HG03103 (cell line): Measurements from ENCODE around the gene PCGF3.
"Not testable (repeated sequence)": the region's sequence is repeated elsewhere in the genome, so short reads cannot be mapped to it uniquely, and the experiment has no call there.

Experiments
- ATAC-seq: cut with Tn5 transposase; IDR thresholded peaks from one replicate; pipeline ENCODE4 v1.9.1; 2021; ENCODE audit warnings: low read depth; ENCODE audit not compliant: unreplicated experiment

The PCGF3 gene

DNA sequence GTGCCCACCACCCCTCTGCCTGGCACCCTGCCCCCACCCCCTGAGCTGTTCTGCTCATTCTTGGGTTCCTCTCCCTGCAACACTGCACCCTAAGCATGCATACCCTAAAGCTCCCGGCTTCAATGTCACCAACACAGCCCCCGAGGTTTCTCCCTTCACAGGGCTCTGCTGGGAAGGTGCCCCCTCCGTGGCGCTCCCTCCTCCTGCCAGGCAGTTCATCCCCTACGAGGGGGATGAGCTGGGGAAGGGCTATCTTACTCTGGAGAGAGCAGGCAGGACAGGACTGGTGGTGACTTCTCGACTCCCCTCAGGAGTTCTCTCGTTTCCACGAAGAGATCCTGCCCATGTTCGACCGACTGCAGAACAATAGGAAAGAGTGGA is 38.1 kb upstream of the PCGF3 start:
- no peak for ATAC-seq

DNA sequence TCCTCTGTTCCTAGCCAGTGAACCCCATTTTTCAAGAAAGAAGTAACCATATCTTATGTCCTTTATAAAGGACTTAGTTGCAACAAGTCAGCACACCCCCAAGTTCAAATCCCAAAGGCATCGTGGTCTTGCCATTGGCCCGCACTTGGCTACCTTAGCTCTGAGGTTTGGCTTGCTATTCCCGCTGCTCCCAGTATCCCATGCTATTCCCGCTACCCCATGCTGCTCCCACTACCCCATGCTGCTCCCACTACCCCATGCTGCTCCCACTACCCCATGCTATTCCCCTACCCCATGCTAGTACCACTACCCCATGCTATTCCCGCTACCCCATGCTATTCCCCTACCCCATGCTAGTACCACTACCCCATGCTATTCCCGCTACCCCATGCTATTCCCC is 37.4 kb upstream of the PCGF3 start:
- not testable (repeated sequence) for ATAC-seq

DNA sequence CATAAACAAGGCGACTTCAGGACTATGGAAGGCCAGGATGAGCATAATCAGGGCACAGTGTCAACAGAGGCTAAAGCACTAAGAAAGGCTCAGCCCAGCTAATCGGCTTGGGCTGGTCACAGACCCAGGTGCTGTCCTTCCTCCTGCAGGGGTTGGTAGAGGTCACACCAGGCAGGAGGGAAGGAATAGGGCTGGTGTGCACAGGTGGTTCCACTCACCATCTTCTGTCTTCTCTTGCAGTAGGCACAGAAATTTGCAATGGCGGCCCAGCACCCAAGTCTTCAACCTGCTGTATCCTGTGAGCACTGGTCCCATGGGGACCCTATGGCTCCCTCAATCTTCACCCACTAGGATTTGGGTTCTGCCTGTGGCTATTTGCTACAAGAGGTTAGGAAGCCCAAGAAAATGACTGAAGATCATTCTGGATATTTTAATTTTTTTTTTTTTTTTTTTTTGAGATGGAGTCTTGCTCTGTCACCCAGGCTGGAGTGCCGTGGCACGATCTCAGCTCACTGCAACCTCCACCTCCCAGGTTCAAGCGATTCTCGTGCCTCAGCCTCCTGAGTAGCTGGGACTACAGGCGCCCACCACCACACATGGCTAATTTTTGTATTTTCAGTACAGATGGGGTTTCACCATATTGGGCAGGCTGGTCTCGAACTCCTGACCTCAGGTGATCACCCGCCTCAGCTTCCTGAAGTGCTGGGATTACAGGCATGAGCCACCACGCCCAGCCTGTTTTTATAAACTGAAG is 35.6 kb upstream of the PCGF3 start:
- ATAC-seq: not testable (repeated sequence)

DNA sequence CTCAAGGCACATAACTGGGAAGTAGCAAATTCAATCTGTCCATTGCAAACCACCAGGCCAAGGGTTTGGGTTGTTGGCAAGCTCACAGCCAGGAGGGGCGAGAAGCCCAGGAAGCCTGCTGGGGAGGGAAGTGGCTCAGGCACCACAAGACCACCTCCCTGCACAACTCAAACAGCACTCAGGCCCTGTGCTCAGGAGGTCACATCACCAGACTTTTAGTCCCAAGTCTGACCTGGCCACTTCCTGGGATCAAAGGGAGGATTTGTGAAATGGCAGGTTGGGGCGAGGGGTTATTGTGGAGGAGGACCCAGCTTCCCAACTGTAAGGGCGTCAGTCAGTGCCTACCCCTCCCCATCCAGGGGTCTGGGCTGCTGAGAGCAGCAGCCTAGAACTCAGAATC is 33.9 kb upstream of the PCGF3 start:
- no peak for ATAC-seq

DNA sequence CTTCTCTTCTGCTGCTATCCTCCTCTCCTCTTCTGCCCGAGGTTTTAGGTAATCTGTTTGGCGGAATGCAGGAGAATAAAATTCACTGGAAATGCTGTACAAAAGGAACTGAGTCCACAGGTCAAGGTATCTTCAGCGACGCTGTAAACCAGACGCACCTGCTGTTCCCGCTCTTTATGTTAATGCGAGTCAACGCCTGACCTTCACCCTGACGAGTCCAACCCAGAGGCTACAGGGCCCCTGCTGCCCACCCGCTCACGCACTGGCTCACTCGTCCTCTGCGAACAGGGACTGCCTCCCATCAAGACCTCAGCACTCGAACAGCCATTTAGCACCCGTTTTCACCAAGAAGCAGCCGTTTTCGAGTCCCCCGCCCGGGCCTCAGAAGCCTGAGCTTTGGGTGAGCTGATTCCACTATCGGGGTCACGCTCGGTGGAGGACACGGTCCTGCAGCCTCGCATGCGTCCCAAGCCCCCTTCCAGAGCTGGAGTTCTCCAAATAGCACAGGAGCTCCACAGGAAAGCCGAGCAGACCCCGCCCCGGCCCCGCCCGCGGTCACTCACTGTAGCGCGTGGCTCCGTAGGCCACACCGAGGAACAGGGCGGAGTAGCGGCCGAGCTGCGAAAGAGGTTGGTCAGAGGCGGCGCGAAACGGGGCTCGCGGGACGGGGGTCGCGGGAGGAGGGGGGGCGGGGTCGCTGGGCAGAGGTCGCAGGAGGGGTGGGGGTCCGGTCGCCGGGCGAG is 32.1 kb upstream of the PCGF3 start:
- no peak for ATAC-seq

DNA sequence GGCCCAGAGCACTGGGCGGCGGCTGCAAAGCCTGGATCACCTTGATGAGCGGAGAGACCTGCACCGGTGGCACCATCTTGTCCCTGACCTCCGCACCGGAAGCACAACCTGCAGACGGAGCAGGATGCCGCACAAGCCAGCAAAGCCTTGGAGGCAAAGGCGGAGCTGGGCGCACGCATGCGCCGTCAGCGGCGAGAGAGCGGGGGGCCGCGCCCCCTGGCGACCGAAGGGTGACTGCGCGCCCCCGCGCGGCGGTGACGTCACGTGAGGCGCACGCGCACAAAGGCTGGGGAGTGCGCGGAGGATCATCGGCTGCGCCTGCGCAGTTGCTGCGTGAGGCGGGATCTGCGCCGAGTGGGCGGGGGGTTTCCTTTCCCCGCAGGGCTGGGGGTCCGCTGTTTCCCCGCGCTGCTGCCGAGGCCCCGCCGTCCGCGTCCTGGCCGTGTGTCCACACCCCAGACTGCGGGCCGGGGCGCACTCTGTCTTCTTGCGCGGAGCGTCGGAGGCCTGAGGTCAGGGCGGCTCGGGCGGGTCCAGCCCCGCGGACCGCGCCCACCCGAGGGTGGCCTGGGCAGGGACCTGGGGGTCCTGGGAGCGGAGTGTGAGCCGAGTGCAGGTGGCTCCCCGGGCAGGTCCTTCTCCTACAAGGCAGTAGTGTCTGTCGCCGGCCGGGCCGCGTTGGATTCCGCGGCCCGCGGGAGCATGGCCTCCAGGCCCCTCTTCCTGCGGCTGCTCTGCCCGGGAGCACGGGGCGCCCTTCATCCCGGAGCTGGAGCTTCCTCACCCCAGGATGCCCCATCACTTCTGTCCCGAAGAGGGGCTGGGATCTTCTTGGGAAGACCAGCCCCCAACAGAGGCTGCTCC is 31.2 kb upstream of the PCGF3 start, which contains the start of the genes ATP5ME and MYL5:
Gene ATP5ME (minus strand): TSS at position 105 of the 864 bp plus-strand sequence. CDS start 29 bp downstream, at position 76.
Gene MYL5 (plus strand): TSS at position 371 of the 864 bp plus-strand sequence. CDS start 3,485 bp downstream, outside the sequence.
- peak; percentile 74 for ATAC-seq

DNA sequence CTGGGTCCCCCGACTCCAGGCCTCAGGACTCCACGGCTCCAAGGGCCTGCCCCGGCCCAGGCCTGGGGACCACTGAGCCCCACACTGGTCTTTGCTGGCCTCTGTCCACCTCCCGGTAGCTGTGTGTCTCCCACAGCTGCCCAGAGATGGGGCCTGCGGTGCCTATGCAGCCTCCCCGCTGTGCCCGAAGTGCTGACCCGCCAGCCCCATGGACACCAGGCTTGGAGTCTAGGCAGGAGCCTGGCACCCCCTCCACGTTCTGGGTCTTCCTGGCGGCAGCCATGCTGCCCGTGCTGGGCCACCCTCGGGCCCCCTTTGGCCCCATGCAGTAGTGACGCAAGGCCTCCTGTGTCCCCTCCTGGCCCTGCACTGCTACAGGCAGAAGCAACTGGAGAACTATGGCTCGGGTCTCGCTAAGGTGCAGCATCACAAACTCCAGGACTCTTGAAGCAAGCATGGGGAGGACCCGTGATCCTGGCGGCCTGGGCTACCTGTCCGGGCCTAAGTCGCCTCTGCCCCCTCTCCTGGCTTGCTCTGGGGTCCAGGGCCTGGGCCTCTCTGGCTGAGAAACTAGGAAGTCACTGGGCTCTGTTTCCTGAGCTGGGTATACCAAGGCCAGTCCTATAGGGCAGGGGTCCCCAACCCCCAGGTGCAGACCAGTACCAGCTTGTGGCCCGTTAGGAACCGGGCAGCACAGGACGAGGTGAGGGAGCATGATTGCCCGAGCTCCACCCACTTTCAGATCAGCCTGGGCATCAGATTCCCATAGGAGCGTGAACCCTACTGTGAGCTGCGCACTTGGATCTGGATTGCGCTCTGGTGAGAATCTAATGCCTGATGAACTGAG is 30.4 kb upstream of the PCGF3 start:
- ATAC-seq: no peak

DNA sequence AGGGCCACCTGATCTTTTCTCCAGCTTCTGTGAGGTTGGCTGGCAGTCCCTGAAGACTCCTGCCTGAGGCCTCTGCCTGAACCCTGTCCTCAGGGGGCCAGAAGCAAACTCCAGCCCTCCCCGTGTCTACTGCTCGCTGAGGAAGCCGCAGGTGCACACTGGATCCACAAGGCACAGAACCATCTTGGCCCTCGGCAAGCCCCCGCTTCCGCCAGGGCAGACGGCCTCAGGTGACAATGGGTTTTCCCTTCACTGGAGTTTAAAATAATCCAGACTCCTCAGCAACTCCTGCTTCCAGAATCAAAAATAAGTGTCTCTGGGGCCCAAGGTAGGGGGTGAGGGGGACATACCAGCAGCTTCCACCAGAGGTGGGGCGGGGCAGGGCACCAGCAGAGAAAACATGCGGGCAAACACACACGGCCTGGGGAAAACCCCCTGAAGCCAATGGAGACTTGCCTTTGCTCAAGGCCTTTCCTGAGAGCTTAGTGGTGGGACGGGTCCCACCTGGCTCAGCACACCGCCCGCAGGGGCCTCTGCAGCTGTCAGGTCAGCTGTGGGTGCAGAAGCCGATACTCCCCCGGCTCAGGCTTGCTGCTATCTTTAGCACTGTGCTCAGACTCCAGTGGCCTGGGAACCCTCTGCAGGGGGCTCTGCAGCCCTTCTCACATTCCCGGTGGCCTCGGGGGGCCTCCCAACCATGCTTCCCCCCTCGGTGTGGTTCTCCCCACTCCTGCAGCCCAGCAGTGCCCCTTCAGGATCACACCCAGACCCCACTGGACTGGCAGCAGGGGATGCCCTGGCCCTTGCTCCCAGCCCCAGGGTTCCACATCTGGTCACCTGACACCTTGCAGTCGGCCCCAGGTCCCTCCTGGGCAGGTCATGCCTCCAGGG is 29.4 kb upstream of the PCGF3 start:
- ATAC-seq: no peak

DNA sequence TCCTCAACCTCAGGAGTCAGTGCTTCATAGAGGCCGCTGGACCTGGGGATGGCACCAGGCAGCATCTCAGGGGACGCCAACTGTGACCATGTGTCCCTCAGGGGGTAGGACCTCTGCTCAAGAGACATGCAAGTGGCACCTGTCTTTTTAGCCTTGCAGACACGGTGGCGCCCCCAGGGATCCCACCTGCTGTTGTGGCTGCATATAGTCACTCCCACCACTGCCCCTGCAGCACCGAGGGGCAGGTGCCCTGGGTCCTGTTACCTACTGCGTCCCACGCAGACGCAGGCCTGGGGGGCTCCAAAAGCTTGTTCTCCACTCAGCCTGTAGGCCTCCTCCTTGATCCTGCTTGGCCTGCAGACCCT is 28.8 kb upstream of the PCGF3 start:
- no peak for ATAC-seq

DNA sequence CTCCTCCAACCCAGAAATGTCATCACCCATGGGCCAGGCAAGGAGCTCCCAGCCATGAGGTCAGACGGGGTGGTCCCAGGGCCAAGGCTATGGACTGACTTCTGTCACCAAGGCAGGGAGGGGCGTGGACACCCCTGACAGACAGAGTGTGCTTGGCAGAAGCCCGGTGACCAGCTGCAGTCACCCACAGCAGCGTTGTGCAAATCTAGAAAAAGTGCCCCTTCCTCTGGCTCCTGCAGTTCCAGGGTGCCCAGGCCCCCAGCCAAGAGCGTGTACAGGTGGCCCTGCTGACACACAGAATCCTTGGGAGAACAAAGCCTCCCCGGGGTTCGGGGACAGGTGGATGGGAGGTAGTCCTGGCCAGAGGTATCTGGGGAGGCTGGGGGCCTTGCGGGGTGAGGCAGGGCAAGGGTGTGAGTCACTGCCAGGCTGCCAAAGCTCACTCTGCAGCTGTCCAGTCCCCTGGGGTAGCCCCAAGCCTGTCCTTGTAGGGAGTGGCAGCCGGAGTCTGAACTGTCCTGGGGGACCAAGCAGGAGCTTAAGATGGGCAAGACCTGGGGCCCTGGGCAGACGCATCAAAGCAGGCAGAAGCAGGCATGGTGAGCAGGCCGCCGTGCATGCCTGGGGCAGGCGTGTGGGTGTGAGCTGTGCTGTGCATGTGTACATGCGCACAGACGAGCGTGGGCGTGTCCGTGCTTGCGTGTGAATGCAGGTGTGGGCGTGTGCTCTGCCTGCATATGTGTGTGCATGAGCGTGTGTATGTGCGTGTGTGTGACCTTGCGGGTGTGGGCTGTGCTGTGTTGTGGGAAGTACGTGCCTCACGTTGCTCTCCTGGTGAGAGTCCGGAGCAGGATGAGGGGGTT is 28.0 kb upstream of the PCGF3 start:
- ATAC-seq: no peak

DNA sequence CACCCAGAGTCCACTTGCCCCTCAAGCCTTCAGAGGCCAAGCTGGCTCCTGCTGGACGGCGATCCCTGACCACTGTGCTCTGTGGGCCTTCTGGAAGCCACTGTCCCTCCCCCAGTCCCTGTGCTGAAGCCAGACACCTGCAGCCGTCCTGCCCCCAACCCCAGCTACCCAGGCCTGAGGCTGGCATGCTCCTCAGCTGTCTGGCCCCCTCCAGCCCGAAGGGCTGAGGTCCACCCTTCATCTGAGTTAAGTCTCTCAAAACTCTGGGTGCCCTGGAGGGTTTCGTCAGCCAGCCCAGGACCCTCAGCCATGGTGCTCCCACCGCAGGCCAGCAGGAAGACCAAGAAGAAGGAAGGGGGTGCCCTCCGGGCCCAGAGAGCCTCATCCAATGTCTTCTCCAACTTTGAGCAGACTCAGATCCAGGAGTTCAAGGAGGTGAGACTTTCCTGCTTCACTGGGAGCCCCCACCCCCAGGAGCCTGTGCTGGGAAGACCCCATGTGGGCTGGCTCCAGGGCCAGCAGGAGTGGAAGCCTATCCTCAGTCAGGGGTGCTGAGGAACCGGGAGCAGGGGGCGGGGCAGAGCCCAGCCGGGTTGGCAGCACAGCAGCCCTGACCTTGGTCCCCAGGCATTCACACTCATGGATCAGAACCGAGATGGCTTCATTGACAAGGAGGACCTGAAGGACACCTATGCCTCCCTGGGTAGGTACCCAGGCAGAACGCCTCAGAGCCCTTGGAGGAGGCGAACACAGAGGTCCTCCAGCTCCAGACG is 27.1 kb upstream of the PCGF3 start:
- ATAC-seq: no peak

DNA sequence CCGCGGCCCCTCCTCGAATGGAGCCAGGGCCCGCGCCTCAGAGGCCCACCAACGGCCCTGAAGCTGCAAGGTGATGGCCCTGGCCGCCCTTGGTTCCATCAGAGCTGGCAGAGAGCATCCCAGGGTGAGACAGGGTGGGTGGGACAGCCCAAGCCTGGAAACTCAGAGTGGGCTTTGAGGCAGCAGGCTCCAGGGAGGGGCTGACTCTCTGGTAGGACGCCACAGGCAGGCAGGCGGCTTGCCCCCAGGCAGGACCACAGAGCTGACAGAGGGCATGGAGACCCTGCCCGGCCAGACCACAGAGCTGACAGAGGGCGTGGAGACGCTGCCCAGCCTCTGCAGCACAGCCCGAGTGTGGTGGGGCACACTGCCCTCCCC is 26.5 kb upstream of the PCGF3 start:
- no peak for ATAC-seq

DNA sequence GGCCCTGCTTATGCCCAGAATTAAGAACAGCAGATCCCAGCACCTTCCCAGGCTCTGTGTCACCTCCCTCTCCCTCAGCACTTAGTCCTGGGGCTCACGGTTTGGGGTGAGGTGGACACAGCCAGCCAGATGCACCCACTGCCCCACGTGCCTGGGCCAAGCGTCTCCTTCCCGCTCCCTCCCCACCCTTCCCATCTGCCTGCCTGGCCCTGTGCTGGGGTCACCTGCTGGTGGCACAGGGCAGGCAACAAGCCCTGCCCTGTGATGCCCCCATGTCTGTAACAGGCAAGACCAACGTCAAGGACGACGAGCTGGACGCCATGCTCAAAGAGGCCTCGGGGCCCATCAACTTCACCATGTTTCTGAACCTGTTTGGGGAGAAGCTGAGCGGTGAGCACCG is 26.0 kb upstream of the PCGF3 start:
- no peak for ATAC-seq

DNA sequence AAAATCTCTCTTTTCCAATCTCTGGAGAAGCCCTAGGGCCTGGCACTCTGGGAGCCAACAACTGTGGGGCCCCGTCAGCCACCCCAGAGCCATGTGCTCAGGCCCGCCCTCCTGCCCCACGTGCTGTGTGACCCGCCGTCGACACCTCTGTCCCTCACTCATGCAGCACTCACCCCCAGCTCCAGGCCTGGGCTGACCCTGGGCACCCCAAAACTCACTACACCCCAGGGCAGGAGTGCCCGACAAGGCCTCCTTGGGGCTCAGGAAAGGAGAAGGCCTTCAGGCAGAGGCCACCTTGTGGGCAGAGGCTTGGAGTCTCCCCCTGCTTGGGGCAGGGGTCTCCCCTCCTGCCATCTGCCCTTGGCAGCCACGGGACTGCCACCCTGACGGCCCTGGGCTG is 25.5 kb upstream of the PCGF3 start:
- ATAC-seq: no peak

DNA sequence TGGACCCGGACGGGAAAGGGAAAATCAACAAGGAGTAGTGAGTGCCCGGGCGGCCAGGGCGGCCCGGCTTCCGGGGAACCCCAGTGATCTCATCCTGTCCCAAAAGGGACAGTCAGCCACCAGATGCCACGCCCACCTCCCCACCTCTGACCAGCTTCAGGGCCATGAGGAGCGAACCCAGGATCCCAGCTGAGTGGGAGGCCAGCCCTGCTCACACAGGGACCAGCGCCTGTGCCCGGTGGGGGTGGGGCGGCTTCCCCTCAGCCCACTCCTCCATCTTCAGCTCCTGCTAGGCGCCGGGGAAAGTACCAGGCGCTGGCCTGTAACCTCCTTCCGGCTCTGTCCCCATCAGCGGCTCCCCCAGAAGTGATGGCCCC is 25.1 kb upstream of the PCGF3 start:
- no peak for ATAC-seq

DNA sequence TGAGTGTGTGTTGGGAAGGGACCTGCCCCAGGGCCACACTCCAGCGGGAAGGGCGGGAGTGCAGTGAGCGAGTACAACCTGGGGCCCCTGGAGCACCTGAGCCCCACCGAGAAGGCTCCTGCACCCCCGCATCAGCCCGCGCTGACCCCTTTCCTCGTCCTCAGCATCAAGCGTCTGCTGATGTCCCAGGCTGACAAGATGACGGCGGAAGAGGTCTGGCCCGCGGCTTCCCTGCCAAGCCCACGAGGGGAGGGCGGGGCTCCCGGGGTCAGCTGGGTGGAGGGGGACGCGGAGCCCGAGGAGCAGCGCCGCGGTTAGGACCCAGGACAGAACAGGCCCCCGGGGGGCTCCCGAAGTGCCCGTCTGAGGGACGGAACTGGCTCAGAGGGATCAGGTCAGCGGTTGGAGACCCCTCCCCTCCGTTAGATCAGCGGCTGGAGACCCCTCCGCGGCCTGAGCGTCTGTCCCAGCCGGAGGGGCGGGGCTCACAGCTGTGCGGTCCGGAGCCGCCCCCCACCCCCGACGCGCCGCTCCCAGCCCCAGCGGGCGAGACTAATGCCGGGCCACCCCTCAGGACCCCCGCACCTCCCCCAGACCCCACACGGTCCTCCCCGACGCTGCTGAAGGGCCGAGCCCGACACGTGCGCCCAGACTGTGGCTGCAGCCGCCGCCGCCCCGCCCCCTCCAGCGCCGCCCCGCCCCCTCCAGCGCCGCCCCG is 24.5 kb upstream of the PCGF3 start:
- ATAC-seq: no peak
